Measurements from ENCODE around the gene MEX3C.

MEX3C gene

DNA sequence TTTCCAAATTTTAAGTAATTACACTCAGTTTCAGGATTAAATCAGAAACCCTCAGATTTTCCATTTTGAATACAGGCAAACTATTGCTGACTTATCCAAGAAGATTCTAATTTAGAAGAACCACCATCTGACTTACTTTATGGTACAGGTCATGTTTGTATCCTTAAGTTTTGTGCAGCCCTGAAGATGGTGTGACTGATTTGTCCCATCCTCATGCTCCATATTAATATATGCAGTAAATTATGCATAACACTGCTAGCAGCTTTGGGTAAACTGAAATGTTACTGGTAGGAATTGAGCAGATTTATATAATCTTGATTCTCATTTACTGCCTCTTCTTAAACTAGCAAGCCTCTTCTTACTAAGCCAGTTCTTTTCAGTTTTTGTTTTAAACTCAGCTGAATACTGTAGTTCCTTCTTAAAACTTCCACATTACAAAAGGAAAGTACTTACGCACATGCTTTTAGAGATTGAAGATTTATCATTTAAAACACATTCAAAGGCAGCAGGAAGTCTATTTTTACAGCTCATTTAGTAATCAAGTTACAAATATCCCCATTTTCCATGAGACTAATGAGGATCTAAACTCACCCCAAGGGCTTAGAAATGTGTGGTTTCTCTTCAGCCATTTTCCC, 25.7 kb downstream of the MEX3C start:
- no peak for TF ChIP-seq CTCF (IDR thresholded peaks at IDR 0.05; ENCODE audit: extremely low read depth, missing control alignments)

GRCh38 chr18:51171223-51171622, 26.3 kb downstream of the MEX3C start:
- no peak for DNase-seq (ENCODE audit: low spot score)
- no peak for TF ChIP-seq CTCF (IDR thresholded peaks at IDR 0.05; ENCODE audit: extremely low read depth, missing control alignments)

More for the DNA sequence above, 25.7 kb downstream of the MEX3C start:
- DNase-seq (ENCODE audit: low spot score), result no peak

DNA sequence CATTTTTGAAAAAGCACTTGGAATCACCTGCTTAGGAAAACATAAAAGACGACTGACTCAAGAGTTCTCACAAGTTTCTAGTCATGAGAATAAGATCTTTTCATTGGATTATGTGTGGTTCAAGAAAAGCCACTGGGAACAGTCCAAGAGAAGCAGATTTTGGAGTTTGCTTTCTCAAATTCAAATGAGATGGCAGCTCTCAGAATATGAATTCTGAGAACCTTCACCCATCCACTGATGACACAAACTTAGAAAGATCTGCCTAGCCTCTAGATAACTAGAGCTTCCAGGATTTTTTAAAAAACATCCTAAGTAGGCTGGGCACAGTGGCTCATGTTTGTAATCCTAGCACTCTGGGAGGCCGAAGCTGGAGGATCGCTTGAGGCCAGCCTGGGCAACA, 26.8 kb downstream of the MEX3C start:
- no peak for TF ChIP-seq CTCF (IDR thresholded peaks at IDR 0.05; ENCODE audit: extremely low read depth, missing control alignments)

GRCh38 chr18:51169731-51170130, 27.8 kb downstream of the MEX3C start:
- no peak for DNase-seq (ENCODE audit: low spot score)
- no peak for TF ChIP-seq CTCF (IDR thresholded peaks at IDR 0.05; ENCODE audit: extremely low read depth, missing control alignments)

More for the DNA sequence above, 26.8 kb downstream of the MEX3C start:
- no peak for DNase-seq (ENCODE audit: low spot score)

- no peak for DNase-seq (ENCODE audit: low spot score)
- no peak for TF ChIP-seq CTCF (IDR thresholded peaks at IDR 0.05; ENCODE audit: extremely low read depth, missing control alignments)
Observed at GRCh38 chr18:51168960-51169662, 28.4 kb downstream of the MEX3C start.

DNA sequence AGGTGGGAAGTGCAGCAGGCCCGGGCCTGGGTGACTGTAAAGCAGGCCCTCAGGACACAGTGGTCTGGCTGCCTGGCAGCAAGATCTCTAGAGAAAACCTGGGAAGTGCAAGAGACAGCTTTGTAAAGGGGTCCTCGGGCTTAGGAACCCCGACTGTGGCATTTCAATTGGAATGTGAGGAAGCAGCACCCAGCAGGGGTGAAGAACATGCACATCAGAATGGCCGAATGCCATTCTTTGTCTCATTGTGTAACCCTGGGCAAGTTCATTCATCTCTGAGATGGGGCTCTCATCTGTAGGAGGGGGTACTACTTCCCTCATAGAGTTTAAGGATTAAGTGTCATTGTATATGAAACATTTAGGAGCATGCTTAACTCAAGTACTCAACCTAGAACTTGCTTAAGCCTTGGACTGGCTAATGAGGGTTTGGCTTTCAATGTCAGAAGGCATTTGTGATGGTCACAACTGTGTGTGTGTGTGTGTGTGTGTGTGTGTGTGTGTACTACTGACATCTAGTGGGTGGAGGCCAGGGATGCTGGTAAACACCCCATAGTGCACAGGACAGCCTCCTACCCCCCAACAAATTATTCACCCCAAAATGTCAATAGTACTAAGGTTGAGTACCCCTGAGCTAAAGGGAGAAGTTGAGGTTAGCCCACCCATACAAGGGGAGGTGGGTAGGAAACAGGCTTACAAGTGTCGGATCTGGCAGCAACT, 29.3 kb downstream of the MEX3C start:
- DNase-seq (ENCODE audit: low spot score), result no peak
- no peak for TF ChIP-seq CTCF (IDR thresholded peaks at IDR 0.05; ENCODE audit: extremely low read depth, missing control alignments)

DNA sequence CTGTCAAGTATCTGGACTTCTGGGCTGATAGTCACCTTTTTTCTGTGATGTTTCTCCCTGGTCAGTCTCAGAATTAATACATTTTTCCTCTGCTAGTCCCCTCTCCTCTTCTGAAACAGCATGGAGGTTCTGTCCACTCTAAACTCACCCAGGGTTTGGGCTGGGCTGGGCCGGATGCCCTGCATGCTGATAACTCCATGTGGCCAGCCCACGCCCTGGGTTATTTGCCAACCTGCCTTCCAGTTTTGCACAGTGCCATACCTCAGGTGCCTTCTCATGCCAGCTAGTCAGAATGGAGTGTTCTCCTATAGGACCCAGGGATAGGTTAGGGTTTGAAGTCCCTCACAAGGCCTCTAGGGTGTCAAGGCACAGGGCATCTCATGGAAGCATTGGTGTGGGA, 32.2 kb downstream of the MEX3C start:
- no peak for DNase-seq (ENCODE audit: low spot score)
- TF ChIP-seq CTCF (IDR thresholded peaks at IDR 0.05; ENCODE audit: extremely low read depth, missing control alignments), result no peak

Measured in GM20000 (cell line).